CD14-positive monocyte (primary cell): ENCODE data around the gene CENPU. TPM values are rescaled to one million over a fixed set of nuclear protein-coding genes. Genes with fewer than 3 reads are reported as not detected.

Experiments used
- DNase-seq, 3 donors: peaks; one replicate each; pipeline ENCODE4 v3.0.0-alpha.2; 2011 to 2022
- H2AFZ ChIP-seq: 2 replicates; pipeline ENCODE4 v1.6.0; 2012; ENCODE audit warnings: mild to moderate bottlenecking, low read depth, low read length, inconsistent platforms; ENCODE audit not compliant: insufficient read depth, poor library complexity, severe bottlenecking
- H3K27ac ChIP-seq, 2 donors: 1 replicate in 1 of 2; 2 replicates in 1 of 2; pipeline ENCODE4 v1.5.1; 2012 to 2013; ENCODE audit warnings: low read length in 2 of 2, control low read depth in 1 of 2, inconsistent platforms in 1 of 2, low read depth in 1 of 2, mild to moderate bottlenecking in 1 of 2
- H3K27me3 ChIP-seq, 2 donors: one replicate each; pipeline versions ENCODE4 v1.6.0 to v1.6.1; 2011 to 2013; ENCODE audit warnings: low read length in 2 of 2; ENCODE audit not compliant: control insufficient read depth in 2 of 2, insufficient read depth in 2 of 2
- H3K36me3 ChIP-seq, 2 donors: replicated peaks in 1 of 2; 1 replicate in 1 of 2; 2 replicates in 1 of 2; pipeline versions ENCODE4 v1.5.1 to v1.6.1; 2012 to 2013; ENCODE audit warnings: low read length in 2 of 2, control low read depth in 1 of 2, inconsistent platforms in 1 of 2, mild to moderate bottlenecking in 1 of 2; ENCODE audit not compliant: insufficient read depth in 2 of 2, control insufficient read depth in 1 of 2
- H3K4me1 ChIP-seq, 2 donors: 1 replicate in 1 of 2; 2 replicates in 1 of 2; pipeline versions ENCODE4 v1.5.1 to v1.6.1; 2012 to 2013; ENCODE audit warnings: low read length in 2 of 2, control low read depth in 1 of 2, inconsistent platforms in 1 of 2, mild to moderate bottlenecking in 1 of 2, moderate library complexity in 1 of 2; ENCODE audit not compliant: insufficient read depth in 2 of 2, control insufficient read depth in 1 of 2
- H3K4me2 ChIP-seq: replicated peaks from 2 replicates; pipeline ENCODE3; 2012; ENCODE audit warnings: low read length, moderate library complexity, mild to moderate bottlenecking; ENCODE audit not compliant: poor library complexity, severe bottlenecking; ENCODE audit errors: extremely low read depth
- H3K4me3 ChIP-seq, 3 experiments: fragments of 200-600 bp in 1 of 3; sonication (generic) in 1 of 3; replicated peaks in 1 of 3; 1 replicate in 2 of 3; 2 replicates in 1 of 3; pipeline ENCODE4 v1.5.1; 2011 to 2013; ENCODE audit warnings: low read length in 3 of 3, mild to moderate bottlenecking in 3 of 3, control low read depth in 2 of 3, low read depth in 2 of 3, inconsistent platforms in 1 of 3, moderate library complexity in 1 of 3
- H3K79me2 ChIP-seq: 2 replicates; pipeline ENCODE4 v1.6.0; 2012; ENCODE audit warnings: mild to moderate bottlenecking, control low read depth, inconsistent platforms, low read length, moderate library complexity; ENCODE audit not compliant: insufficient read depth
- H3K9ac ChIP-seq: 2 replicates; pipeline ENCODE4 v1.6.0; 2017; ENCODE audit warnings: low read length, mild to moderate bottlenecking; ENCODE audit not compliant: insufficient read depth, poor library complexity, severe bottlenecking
- H3K9me3 ChIP-seq, 2 donors: replicated peaks in 1 of 2; 1 replicate in 1 of 2; 2 replicates in 1 of 2; pipeline versions ENCODE4 v1.5.1 to v1.6.1; 2012 to 2013; ENCODE audit warnings: low read length in 2 of 2, control low read depth in 1 of 2; ENCODE audit not compliant: control insufficient read depth in 1 of 2, insufficient read depth in 1 of 2
- H4K20me1 ChIP-seq: 2 replicates; pipeline ENCODE4 v1.6.0; 2012; ENCODE audit warnings: mild to moderate bottlenecking, low read length, control low read depth, moderate library complexity; ENCODE audit not compliant: insufficient read depth
- H3K27ac Mint-ChIP-seq, 7 donors: one replicate each; pipeline ENCODE4 v1.8.0; 2020; ENCODE audit warnings: mild to moderate bottlenecking in 7 of 7, mixed read lengths in 7 of 7, moderate library complexity in 6 of 7, inconsistent platforms in 2 of 7
- H3K27me3 Mint-ChIP-seq, 3 donors: one replicate each; pipeline ENCODE4 v1.8.0; 2021 to 2022; ENCODE audit warnings: low read depth in 3 of 3, mild to moderate bottlenecking in 3 of 3, mixed read lengths in 3 of 3, moderate library complexity in 3 of 3, inconsistent platforms in 1 of 3
- H3K36me3 Mint-ChIP-seq, 2 donors: one replicate each; pipeline ENCODE4 v1.8.0; 2020; ENCODE audit warnings: mixed read lengths in 2 of 2, inconsistent platforms in 1 of 2, mild to moderate bottlenecking in 1 of 2
- H3K4me1 Mint-ChIP-seq: one replicate; pipeline ENCODE4 v1.8.0; 2020; ENCODE audit warnings: mild to moderate bottlenecking, mixed read lengths
- H3K4me3 Mint-ChIP-seq, 2 donors: one replicate each; pipeline ENCODE4 v1.8.0; 2020; ENCODE audit warnings: mild to moderate bottlenecking in 2 of 2, mixed read lengths in 2 of 2, moderate library complexity in 1 of 2
- H3K9me3 Mint-ChIP-seq, 7 donors: one replicate each; pipeline ENCODE4 v1.8.0; 2020 to 2022; ENCODE audit warnings: mixed read lengths in 7 of 7, mild to moderate bottlenecking in 6 of 7, moderate library complexity in 6 of 7, inconsistent platforms in 2 of 7
- WGBS: methylation state at CpG from one replicate; pipeline ENCODE4 v1.1.5; 2013; ENCODE audit warnings: missing lambda C conversion rate; ENCODE audit not compliant: insufficient coverage; 5-methylcytosine and 5-hydroxymethylcytosine counted together
- intact Hi-C, 2 donors: fragments of 100-400 bp; cut with micrococcal nuclease; formaldehyde crosslinking; loops; one replicate each; pipeline versions ENCODE4 v1.15.0 to v1.15.1; 2023
- polyA plus RNA-seq, 3 donors: library from polyadenylated mRNA; depleted of rRNA in 1 of 3; unstranded in 2 of 3; stranded (reverse) in 1 of 3; fragments of 300-500 nt in 2 of 3; fragments of >200 nt in 1 of 3; fragmentation: Illumina TruSeq in 2 of 3; gene quantifications; 1 replicate in 2 of 3; 2 replicates in 1 of 3; pipeline ENCODE4 v1.2.3, GENCODE V29; 2012 to 2021
- TF ChIP-seq, protein P1 (sequence below): fragments of 200-600 bp; IDR thresholded peaks from one replicate; pipeline ENCODE4 v1.8.0; 2022; ENCODE audit warnings: antibody characterized with exemption, mild to moderate bottlenecking

CENPU gene
- polyA plus RNA-seq, 3 donors: 1.2 to 1.6 (median 1.5) TPM

DNA sequence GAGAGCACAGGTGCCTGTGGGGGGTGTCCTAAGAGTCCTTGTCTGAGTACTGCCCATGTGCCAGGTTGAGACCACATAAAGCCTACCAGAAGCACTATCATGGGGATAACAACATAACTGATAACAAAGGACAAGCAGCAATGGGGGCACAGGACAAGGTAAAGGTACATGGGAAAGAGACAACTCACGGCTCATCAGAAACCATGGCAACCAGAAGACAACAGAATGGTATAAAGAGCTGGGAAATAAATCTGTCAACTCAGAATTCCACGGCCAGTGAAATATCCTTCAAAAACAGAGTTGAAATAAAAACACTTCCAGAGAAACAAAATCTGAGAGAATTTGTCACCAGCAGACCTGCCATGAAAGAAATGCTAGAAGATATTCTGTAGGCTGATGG, 20.0 kb downstream of the CENPU start:
- 100% methylated on average over 1 of the region's 2 CpGs for WGBS
- H2AFZ ChIP-seq: no peak overlapping the region

GRCh38 chr4:184712322-184712721, 21.6 kb downstream of the CENPU start:
- Mint-ChIP-seq H3K9me3 (peaks cover 0 to 2% (median 0%) of the 10 kb centered on the region in 7 donors), H3K4me1 (no peaks in the 10 kb centered on the region), H3K4me3 (no peak overlapping the region), H3K36me3 (peaks cover 32 to 55% of the 10 kb centered on the region in 2 donors), H3K27ac (peak overlapping the region in 1 of 7 donors; percentile 8), H3K27me3 (no peaks in the 10 kb centered on the region)
- Histone ChIP-seq H3K4me2 (no peak overlapping the region), H4K20me1 (no peaks in the 10 kb centered on the region), H3K9me3 (no peaks in the 10 kb centered on the region), H3K27me3 (no peaks in the 10 kb centered on the region), H3K4me1 (no peaks in the 10 kb centered on the region), H3K4me3 (no peak overlapping the region), H3K27ac (no peak overlapping the region), H2AFZ (no peak overlapping the region), H3K79me2 (peaks cover 22% of the 10 kb centered on the region), H3K9ac (no peak overlapping the region), H3K36me3 (peaks cover 19 to 39% of the 10 kb centered on the region in 2 donors)
- intact Hi-C loops: no loop called here
- TF ChIP-seq, protein P1, sequence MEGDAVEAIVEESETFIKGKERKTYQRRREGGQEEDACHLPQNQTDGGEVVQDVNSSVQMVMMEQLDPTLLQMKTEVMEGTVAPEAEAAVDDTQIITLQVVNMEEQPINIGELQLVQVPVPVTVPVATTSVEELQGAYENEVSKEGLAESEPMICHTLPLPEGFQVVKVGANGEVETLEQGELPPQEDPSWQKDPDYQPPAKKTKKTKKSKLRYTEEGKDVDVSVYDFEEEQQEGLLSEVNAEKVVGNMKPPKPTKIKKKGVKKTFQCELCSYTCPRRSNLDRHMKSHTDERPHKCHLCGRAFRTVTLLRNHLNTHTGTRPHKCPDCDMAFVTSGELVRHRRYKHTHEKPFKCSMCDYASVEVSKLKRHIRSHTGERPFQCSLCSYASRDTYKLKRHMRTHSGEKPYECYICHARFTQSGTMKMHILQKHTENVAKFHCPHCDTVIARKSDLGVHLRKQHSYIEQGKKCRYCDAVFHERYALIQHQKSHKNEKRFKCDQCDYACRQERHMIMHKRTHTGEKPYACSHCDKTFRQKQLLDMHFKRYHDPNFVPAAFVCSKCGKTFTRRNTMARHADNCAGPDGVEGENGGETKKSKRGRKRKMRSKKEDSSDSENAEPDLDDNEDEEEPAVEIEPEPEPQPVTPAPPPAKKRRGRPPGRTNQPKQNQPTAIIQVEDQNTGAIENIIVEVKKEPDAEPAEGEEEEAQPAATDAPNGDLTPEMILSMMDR: no peak
- no peak for DNase-seq

More for the DNA sequence above, 20.0 kb downstream of the CENPU start:
- no peaks in the 10 kb centered on the region for H3K4me1 Mint-ChIP-seq
- Histone ChIP-seq H3K4me2 (no peak overlapping the region), H3K27me3 (no peaks in the 10 kb centered on the region), H3K27ac (peak overlapping the region in 1 of 2 donors; percentile 44), H3K9me3 (no peaks in the 10 kb centered on the region), H3K79me2 (peaks cover 29% of the 10 kb centered on the region), H3K4me1 (no peaks in the 10 kb centered on the region), H4K20me1 (no peaks in the 10 kb centered on the region), H3K4me3 (no peak overlapping the region), H3K36me3 (peaks cover 19 to 48% of the 10 kb centered on the region in 2 donors), H3K9ac (no peak overlapping the region)
- intact Hi-C loops: no loop called here
- H3K9me3 Mint-ChIP-seq: peaks cover 0 to 2% (median 0%) of the 10 kb centered on the region in 7 donors
- H3K27ac Mint-ChIP-seq: peak overlapping the region in 1 of 7 donors; percentile 22
- H3K36me3 Mint-ChIP-seq: peaks cover 32 to 57% of the 10 kb centered on the region in 2 donors
- H3K4me3 Mint-ChIP-seq: no peak overlapping the region
- TF ChIP-seq, protein P1: no peak
- H3K27me3 Mint-ChIP-seq: no peaks in the 10 kb centered on the region
- DNase-seq: no peak
